DLD1 (cell line): ENCODE data around the gene FKBP8.

Source experiments
- in situ Hi-C: cut with HindIII; loops from 2 replicates; pipeline ENCODE4 v1.10.0; 2017; ENCODE audit warnings: low sequenced_read_pairs

Gene FKBP8

GRCh38 chr19:18487576-18488402, 55.6 kb downstream of the FKBP8 start:
- in situ Hi-C loops: no loop called here

- in situ Hi-C loops: no loop called here
Observed at GRCh38 chr19:18486746-18487145, 56.6 kb downstream of the FKBP8 start.

GRCh38 chr19:18484992-18485391, 58.4 kb downstream of the FKBP8 start:
- in situ Hi-C loops: no loop called here

GRCh38 chr19:18483119-18483890, 60.1 kb downstream of the FKBP8 start:
- in situ Hi-C loops: no loop called here
